ENCODE measurements around the gene STAB2. TPM values are rescaled to one million over a fixed set of nuclear protein-coding genes. Genes with fewer than 3 reads are reported as not detected.

Gene STAB2
- total RNA-seq, 1 donor from 2014 or later, result not detected

DNA sequence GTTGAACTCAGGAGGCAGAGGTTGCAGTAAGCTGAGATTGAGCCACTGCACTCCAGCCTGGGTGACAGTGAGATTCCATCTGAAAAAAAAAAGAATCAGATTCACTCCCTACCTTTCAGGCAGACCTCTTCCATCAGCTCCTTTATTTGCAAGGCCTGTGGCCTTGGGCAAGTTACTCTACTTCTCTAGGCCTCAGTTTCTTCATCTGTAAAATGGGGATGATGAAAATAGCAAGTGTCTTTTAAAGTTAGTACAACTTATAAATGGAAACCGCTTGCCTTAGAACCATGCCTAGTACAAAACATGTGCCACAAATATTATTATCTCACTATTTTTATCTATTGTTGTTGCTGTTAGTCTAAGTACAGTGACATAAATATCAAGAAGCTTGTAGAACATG lies 84.3 kb downstream of the STAB2 start:
- TF ChIP-seq, protein P1, sequence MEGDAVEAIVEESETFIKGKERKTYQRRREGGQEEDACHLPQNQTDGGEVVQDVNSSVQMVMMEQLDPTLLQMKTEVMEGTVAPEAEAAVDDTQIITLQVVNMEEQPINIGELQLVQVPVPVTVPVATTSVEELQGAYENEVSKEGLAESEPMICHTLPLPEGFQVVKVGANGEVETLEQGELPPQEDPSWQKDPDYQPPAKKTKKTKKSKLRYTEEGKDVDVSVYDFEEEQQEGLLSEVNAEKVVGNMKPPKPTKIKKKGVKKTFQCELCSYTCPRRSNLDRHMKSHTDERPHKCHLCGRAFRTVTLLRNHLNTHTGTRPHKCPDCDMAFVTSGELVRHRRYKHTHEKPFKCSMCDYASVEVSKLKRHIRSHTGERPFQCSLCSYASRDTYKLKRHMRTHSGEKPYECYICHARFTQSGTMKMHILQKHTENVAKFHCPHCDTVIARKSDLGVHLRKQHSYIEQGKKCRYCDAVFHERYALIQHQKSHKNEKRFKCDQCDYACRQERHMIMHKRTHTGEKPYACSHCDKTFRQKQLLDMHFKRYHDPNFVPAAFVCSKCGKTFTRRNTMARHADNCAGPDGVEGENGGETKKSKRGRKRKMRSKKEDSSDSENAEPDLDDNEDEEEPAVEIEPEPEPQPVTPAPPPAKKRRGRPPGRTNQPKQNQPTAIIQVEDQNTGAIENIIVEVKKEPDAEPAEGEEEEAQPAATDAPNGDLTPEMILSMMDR (IDR thresholded peaks at IDR 0.05; ENCODE audit: insufficient read depth, low read length, poor library complexity, severe bottlenecking), result no peak
- DNase-seq (ENCODE audit: low read depth), result no peak
- Histone ChIP-seq H3K4me3 (ENCODE audit: low read depth, low read length) (no peak overlapping the region), H3K27me3 (ENCODE audit: control insufficient read depth, insufficient read depth, low read length) (no peaks in the 10 kb centered on the region), H3K36me3 (ENCODE audit: control insufficient read depth, insufficient read depth, low read length) (no peaks in the 10 kb centered on the region)

DNA sequence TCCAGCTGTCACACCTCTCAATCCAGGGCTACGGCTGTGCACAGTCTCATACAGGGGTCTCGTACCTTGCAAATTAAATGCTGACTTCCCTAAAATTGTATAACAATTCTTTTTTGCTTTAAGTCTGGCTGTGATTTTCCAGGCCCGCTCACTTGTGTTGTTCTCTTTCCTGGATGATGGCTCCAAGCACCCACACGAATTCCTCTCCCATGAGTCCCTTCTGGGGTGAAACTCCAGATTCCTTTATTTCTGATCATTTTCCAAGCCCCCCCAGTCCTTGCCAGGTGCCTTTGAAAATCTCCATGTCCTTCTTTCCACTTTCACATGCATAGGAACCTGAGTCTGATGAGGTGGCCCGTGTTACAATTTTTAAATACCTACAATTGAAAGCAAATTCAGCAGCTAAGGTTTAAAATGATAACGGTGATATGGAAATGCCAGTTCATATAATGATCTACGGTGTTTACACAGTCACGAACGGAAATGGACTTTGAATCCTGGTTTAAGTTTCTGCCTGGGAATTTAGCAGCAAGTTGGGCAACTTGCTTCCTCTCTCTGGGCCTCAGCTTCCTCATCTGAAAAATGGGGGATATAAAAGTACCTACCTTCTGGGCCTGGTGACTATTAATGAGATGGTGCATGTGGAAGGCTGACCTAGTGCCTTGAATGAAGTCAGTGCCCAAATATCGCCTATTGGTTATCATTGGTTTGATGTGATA lies 85.5 kb downstream of the STAB2 start:
- Histone ChIP-seq H3K4me3 (ENCODE audit: low read depth, low read length) (no peak overlapping the region), H3K36me3 (ENCODE audit: control insufficient read depth, insufficient read depth, low read length) (no peaks in the 10 kb centered on the region), H3K27me3 (ENCODE audit: control insufficient read depth, insufficient read depth, low read length) (no peaks in the 10 kb centered on the region)
- DNase-seq (ENCODE audit: low read depth), result no peak
- TF ChIP-seq, protein P1 (IDR thresholded peaks at IDR 0.05; ENCODE audit: insufficient read depth, low read length, poor library complexity, severe bottlenecking), result no peak

DNA sequence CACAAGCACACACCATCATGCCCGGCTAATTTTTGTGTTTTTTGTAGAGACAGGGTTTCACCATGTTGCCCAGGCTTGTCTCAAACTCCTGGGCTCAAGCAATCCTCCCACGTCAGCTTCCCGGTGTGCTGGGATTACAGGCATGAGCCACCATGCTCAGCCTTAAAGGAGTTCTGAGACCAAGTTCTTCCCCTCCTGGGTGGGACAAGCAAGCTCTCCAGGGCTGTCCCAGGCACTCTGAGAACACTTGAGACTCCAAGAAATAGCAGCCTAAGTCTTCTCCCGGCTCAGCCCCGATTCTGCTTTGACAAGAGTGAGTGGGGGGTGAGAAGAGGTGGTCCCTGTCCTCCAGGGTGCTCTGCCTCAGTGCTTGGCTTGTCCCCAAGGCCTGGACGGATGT lies 86.4 kb downstream of the STAB2 start:
- Histone ChIP-seq H3K36me3 (ENCODE audit: control insufficient read depth, insufficient read depth, low read length) (no peaks in the 10 kb centered on the region), H3K27me3 (ENCODE audit: control insufficient read depth, insufficient read depth, low read length) (no peaks in the 10 kb centered on the region), H3K4me3 (ENCODE audit: low read depth, low read length) (no peak overlapping the region)
- TF ChIP-seq, protein P1 (IDR thresholded peaks at IDR 0.05; ENCODE audit: insufficient read depth, low read length, poor library complexity, severe bottlenecking), result no peak
- DNase-seq (ENCODE audit: low read depth), result no peak

DNA sequence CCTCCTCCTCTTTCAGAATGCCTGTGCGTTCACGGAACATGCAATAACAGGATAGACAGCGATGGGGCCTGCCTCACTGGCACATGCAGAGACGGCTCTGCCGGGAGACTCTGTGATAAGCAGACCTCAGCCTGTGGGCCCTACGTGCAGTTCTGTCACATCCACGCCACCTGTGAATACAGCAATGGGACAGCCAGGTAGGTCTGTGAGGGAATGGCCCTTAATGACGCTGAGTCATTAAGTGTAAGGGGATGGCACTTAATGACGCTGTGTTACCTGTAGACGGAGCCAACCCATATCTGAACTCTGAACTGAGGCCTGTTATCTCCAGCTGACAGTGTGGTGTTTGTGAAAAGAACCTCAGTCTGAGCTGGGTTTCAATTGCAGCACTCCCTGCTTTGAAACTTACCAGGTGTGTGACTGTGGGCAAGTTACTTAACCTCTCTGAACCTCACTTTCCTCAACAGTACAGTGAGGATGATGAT lies 86.9 kb downstream of the STAB2 start:
- TF ChIP-seq, protein P1 (IDR thresholded peaks at IDR 0.05; ENCODE audit: insufficient read depth, low read length, poor library complexity, severe bottlenecking), result no peak
- Histone ChIP-seq H3K4me3 (ENCODE audit: low read depth, low read length) (no peak overlapping the region), H3K27me3 (ENCODE audit: control insufficient read depth, insufficient read depth, low read length) (no peaks in the 10 kb centered on the region), H3K36me3 (ENCODE audit: control insufficient read depth, insufficient read depth, low read length) (no peaks in the 10 kb centered on the region)
- DNase-seq (ENCODE audit: low read depth), result no peak

DNA sequence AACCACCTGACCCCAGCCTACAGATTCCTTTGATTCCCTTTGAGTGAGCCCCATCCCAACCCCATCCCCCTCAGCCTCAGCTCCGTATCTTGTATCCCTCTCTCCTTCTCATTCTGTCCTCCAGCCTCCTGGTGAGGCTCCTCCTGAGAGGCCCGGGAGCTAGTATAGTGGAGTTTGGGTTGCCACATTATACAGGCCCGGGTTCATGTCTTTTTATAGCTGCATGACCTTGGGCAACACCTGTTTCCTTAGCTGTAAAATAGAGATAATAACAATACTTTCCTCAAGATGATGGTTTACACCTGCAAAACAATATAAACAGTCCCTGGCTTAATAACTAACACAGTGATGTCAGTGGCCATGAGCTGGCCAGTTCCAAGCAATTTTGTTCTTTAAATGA lies 89.8 kb downstream of the STAB2 start:
- Histone ChIP-seq H3K36me3 (ENCODE audit: control insufficient read depth, insufficient read depth, low read length) (no peaks in the 10 kb centered on the region), H3K4me3 (ENCODE audit: low read depth, low read length) (no peak overlapping the region), H3K27me3 (ENCODE audit: control insufficient read depth, insufficient read depth, low read length) (no peaks in the 10 kb centered on the region)
- DNase-seq (ENCODE audit: low read depth), result no peak
- TF ChIP-seq, protein P1 (IDR thresholded peaks at IDR 0.05; ENCODE audit: insufficient read depth, low read length, poor library complexity, severe bottlenecking), result no peak

DNA sequence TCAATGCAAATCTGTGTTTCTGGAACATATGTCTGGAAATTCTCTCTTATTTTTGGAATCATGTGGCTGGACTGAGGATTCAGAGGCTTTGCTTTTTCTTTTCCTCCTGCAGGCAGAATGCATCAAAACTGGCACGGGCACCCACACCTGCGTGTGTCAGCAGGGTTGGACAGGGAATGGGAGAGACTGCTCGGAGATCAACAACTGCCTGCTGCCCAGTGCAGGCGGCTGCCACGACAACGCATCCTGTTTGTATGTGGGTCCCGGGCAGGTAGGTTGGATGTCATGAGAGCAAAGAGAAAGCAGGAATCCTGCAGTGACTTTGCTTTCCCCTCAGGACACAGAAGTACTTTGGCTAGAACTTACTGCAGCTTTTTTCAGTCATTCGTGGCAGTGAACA lies 90.3 kb downstream of the STAB2 start:
- TF ChIP-seq, protein P1 (IDR thresholded peaks at IDR 0.05; ENCODE audit: insufficient read depth, low read length, poor library complexity, severe bottlenecking), result no peak
- no peak overlapping the region for H3K4me3 ChIP-seq (ENCODE audit: low read depth, low read length)
- H3K36me3 ChIP-seq (ENCODE audit: control insufficient read depth, insufficient read depth, low read length), result no peaks in the 10 kb centered on the region
- DNase-seq (ENCODE audit: low read depth), result no peak
- H3K27me3 ChIP-seq (ENCODE audit: control insufficient read depth, insufficient read depth, low read length), result no peaks in the 10 kb centered on the region
